Osteoblast (primary cell): ENCODE measurements around the gene PEMT. TPM values are rescaled to one million over a fixed set of nuclear protein-coding genes. Genes with fewer than 3 reads are reported as not detected.

Source experiments
- DNase-seq: peaks from one replicate; pipeline ENCODE4 v3.0.0; 2011; ENCODE audit warnings: low spot score, mixed read lengths; ENCODE audit not compliant: insufficient read length; ENCODE audit errors: missing footprints
- H2AFZ ChIP-seq: 2 replicates; pipeline ENCODE4 v1.6.0; 2011; ENCODE audit warnings: mild to moderate bottlenecking, low read length
- H3K27ac ChIP-seq: 2 replicates; pipeline ENCODE4 v1.5.1; 2011; ENCODE audit warnings: mild to moderate bottlenecking, low read depth, low read length, moderate library complexity
- H3K27me3 ChIP-seq: 2 replicates; pipeline ENCODE4 v1.6.0; 2012; ENCODE audit warnings: mild to moderate bottlenecking, control low read depth, inconsistent platforms, low read length, moderate library complexity; ENCODE audit not compliant: insufficient read depth
- H3K36me3 ChIP-seq: 2 replicates; pipeline ENCODE4 v1.5.1; 2011; ENCODE audit warnings: mild to moderate bottlenecking, low read length, control low read depth, moderate library complexity; ENCODE audit not compliant: insufficient read depth
- H3K4me1 ChIP-seq: 2 replicates; pipeline ENCODE4 v1.5.1; 2011; ENCODE audit warnings: mild to moderate bottlenecking, low read length, control low read depth, moderate library complexity; ENCODE audit not compliant: insufficient read depth
- H3K4me2 ChIP-seq: 2 replicates; pipeline ENCODE4 v1.6.0; 2011; ENCODE audit warnings: mild to moderate bottlenecking, low read length; ENCODE audit not compliant: insufficient read depth
- H3K4me3 ChIP-seq: fragments of 200-600 bp; sonication (generic); 3 replicates; pipeline ENCODE4 v1.5.1; 2012; ENCODE audit warnings: mild to moderate bottlenecking, low read length, inconsistent platforms; ENCODE audit not compliant: insufficient read depth
- H3K79me2 ChIP-seq: 2 replicates; pipeline ENCODE4 v1.6.0; 2012; ENCODE audit warnings: mild to moderate bottlenecking, low read length, control low read depth, inconsistent platforms; ENCODE audit not compliant: insufficient read depth
- H3K9me3 ChIP-seq: 2 replicates; pipeline ENCODE4 v1.5.1; 2011; ENCODE audit warnings: low read depth, low read length, control low read depth
- H4K20me1 ChIP-seq: 2 replicates; pipeline ENCODE4 v1.6.0; 2012; ENCODE audit warnings: mild to moderate bottlenecking, low read length, control low read depth; ENCODE audit not compliant: insufficient read depth
- total RNA-seq: library from RNA; depleted of rRNA; stranded (reverse); fragments of >200 nt; gene quantifications from 2 replicates; pipeline ENCODE4 v1.2.3, GENCODE V29; 2012
- TF ChIP-seq, protein P1 (sequence below): IDR thresholded peaks from 2 replicates; pipeline ENCODE4 v1.5.1; 2011; ENCODE audit warnings: mild to moderate bottlenecking, low read depth, low read length, moderate library complexity; ENCODE audit errors: extremely low read depth

PEMT gene
- total RNA-seq, 1 donor, result 26.4 TPM

DNA sequence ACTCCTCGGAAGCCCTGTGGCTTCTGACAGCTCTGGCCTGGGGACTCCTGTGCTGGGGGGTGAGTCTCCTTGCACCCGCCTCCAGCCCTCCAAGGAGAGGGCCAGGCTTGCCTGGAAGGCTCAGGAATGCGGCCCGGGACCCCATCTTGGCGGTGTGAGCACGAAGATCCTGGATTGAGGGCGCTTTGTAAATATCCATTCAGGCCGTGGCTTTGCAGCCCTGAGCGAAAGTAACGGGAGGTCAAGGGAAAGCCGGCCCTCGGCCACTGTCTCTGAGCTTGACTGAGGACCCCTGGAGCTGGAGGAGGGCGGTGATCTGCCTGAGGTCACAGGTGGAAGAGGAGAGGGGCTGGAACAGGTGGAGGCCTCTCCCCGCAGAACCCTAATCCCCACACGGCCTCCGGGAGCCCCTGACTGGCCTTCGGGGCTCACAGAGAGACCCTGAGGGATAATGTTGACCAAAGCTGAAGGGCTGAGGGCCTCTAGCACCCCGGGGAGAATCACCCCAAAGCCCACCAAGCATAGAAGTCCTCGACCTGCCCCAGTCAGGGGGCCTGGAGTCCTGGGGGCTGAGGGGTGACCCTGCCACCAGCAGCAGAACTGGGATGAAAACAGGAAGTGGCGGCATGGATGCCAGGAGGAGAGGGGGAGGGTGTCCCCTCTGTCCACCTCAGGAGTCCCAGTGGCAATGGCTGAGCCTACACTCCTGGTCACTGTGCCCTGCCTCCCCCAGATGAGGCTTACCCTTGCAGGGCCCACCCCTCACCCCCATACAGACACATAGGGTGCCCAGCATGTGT lies 87.0 kb downstream of the PEMT start:
- Histone ChIP-seq H3K4me1 (no peaks in the 10 kb centered on the region), H4K20me1 (no peaks in the 10 kb centered on the region), H3K79me2 (no peaks in the 10 kb centered on the region), H3K4me3 (no peak overlapping the region), H3K9me3 (no peaks in the 10 kb centered on the region), H2AFZ (no peak overlapping the region), H3K4me2 (no peak overlapping the region), H3K36me3 (no peaks in the 10 kb centered on the region), H3K27me3 (peaks cover 3% of the 10 kb centered on the region), H3K27ac (no peak overlapping the region)
- DNase-seq, result peak; percentile 85
- TF ChIP-seq, protein P1, sequence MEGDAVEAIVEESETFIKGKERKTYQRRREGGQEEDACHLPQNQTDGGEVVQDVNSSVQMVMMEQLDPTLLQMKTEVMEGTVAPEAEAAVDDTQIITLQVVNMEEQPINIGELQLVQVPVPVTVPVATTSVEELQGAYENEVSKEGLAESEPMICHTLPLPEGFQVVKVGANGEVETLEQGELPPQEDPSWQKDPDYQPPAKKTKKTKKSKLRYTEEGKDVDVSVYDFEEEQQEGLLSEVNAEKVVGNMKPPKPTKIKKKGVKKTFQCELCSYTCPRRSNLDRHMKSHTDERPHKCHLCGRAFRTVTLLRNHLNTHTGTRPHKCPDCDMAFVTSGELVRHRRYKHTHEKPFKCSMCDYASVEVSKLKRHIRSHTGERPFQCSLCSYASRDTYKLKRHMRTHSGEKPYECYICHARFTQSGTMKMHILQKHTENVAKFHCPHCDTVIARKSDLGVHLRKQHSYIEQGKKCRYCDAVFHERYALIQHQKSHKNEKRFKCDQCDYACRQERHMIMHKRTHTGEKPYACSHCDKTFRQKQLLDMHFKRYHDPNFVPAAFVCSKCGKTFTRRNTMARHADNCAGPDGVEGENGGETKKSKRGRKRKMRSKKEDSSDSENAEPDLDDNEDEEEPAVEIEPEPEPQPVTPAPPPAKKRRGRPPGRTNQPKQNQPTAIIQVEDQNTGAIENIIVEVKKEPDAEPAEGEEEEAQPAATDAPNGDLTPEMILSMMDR, result no peak

DNA sequence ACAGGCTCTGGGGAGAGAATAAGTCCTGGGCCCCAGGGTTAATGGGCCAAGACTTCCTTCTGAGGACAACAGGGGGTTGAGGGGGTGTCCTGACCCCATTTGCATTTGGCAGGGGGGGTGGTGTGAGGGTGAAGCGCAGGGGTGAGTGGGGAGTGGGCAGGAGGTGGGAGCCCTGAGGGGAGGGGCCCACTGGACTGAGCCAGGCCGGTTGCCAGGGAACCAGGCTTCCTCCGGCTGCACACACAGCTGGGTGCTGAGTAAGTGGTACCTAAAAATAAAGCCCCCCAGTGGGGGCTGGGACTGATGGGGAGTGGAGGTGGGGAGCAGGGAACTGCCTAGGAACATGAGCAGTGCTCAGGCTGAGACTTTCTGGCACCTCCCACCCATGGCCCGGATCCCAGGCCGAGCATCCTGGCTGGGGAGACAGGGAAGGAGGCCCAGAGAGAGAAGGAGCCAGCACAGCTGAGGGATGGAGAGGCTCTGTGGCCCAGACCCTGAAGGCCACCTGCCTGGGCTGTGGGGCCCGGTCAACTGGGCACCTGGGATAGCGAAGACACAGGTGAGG lies 87.9 kb downstream of the PEMT start:
- peak; percentile 87 for DNase-seq
- TF ChIP-seq, protein P1, result no peak
- Histone ChIP-seq H3K27ac (no peak overlapping the region), H3K27me3 (peaks cover 3% of the 10 kb centered on the region), H3K4me1 (no peaks in the 10 kb centered on the region), H3K9me3 (no peaks in the 10 kb centered on the region), H3K79me2 (no peaks in the 10 kb centered on the region), H2AFZ (no peak overlapping the region), H3K4me2 (no peak overlapping the region), H4K20me1 (no peaks in the 10 kb centered on the region), H3K36me3 (no peaks in the 10 kb centered on the region), H3K4me3 (no peak overlapping the region)

DNA sequence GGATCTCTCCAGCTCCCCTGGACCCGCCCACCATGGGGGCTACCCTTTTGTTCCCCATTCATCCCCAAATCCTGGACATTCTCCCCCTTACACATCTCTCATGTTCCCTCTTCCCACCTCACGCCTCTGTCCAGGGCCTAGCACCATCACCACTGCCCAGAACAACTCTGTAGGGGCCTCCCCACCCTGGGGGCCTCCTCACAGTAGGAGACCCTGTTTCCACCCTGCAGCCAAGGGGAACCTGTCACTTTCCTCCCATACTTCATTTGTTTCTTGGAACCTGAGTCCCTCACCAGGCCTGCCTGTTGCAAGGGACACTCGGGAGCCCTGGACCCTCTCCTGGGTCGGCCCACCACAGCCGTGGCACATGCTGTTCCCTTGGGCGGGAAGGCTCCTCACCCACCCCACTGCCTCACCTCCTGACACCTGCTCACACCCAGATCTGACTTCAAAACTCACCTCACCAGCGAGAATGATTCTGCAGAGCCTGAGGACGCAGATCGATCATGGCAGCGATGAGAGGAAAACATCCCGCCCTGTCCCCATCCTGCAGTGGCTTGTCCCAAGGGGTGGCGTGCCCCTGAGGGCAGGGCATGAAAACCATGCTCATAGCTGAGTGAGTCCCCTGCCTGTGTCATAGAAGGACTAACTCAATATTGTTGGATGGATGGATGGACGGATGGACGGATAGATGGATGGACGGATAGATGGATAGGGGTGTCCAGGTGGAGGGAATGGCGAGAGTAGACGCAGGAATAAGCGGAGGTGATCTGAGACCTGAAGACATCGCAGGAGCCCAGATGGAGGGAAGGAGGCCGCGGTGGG lies 88.6 kb downstream of the PEMT start:
- no peaks in the 10 kb centered on the region for H4K20me1 ChIP-seq
- H3K4me1 ChIP-seq, result no peaks in the 10 kb centered on the region
- H3K9me3 ChIP-seq, result no peaks in the 10 kb centered on the region
- H3K4me3 ChIP-seq, result no peak overlapping the region
- H3K27ac ChIP-seq, result no peak overlapping the region
- peaks cover 3% of the 10 kb centered on the region for H3K27me3 ChIP-seq
- H3K79me2 ChIP-seq, result no peaks in the 10 kb centered on the region
- H3K4me2 ChIP-seq, result no peak overlapping the region
- peak; percentile 80 for DNase-seq
- H2AFZ ChIP-seq, result no peak overlapping the region
- H3K36me3 ChIP-seq, result no peaks in the 10 kb centered on the region
- TF ChIP-seq, protein P1, result no peak
